ENCODE measurements around the gene CCDC28B. TPM values are rescaled to one million over a fixed set of nuclear protein-coding genes. Genes with fewer than 3 reads are reported as not detected.

CCDC28B gene
- total and polyA plus RNA-seq, 2 of the 13 experiments (the other 11 are each of a cell fraction or from before 2014, with no cell fraction given), result 2.6 to 3.5 TPM

- TF ChIP-seq LBX2 (CRISPR knock-in tag; IDR thresholded peaks at IDR 0.05; ENCODE audit: borderline replicate concordance) (no peak), ATM (IDR thresholded peaks at IDR 0.05; ENCODE audit: borderline replicate concordance) (no peak), MAZ (IDR thresholded peaks at IDR 0.05; ENCODE audit: borderline replicate concordance, low read depth, low read length) (peak; percentile 42; the same call in 1 of the 2 replicates), MAZ (CRISPR knock-in tag; IDR thresholded peaks at IDR 0.05; ENCODE audit: low read depth) (peak; percentile 47; the same call in 1 of the 2 replicates), KDM5B (CRISPR knock-in tag; IDR thresholded peaks at IDR 0.05; ENCODE audit: borderline replicate concordance) (peak; percentile 69; the same call in 1 of the 2 replicates), ATF5 (CRISPR knock-in tag; IDR thresholded peaks at IDR 0.05; ENCODE audit: low read depth) (no peak), ZBTB49 (CRISPR knock-in tag; IDR thresholded peaks at IDR 0.05; ENCODE audit: borderline replicate concordance) (no peak), CHD4 (IDR thresholded peaks at IDR 0.05; ENCODE audit: borderline replicate concordance, low read length) (no peak), ZBTB25 (CRISPR knock-in tag; IDR thresholded peaks at IDR 0.05) (peak; percentile 37; the same call in 1 of the 2 replicates), TERF1 (CRISPR knock-in tag; IDR thresholded peaks at IDR 0.05) (no peak), ELF3 (CRISPR knock-in tag; IDR thresholded peaks at IDR 0.05) (peak; percentile 93), ISL2 (CRISPR knock-in tag; IDR thresholded peaks at IDR 0.05) (peak; percentile 76; the same call in 1 of the 2 replicates), SETDB1 (CRISPR knock-in tag; IDR thresholded peaks at IDR 0.05; ENCODE audit: borderline replicate concordance) (no peak), ZBTB43 (CRISPR knock-in tag; conservative IDR thresholded peaks at IDR 0.05) (peak; percentile 83; the same call in 1 of the 2 replicates), MLXIP (CRISPR knock-in tag; IDR thresholded peaks at IDR 0.05; ENCODE audit: borderline replicate concordance) (no peak), NPAS2 (CRISPR knock-in tag; IDR thresholded peaks at IDR 0.05; ENCODE audit: borderline replicate concordance) (no peak), ZNF12 (CRISPR knock-in tag; IDR thresholded peaks at IDR 0.05) (no peak), PHF20 (CRISPR knock-in tag; IDR thresholded peaks at IDR 0.05) (peak; percentile 65), MIXL1 (CRISPR knock-in tag; IDR thresholded peaks at IDR 0.05) (peak; percentile 67)
Measured at GRCh38 chr1:32249831-32250525, 49.6 kb downstream of the CCDC28B start (continued).
